Sigmoid colon (tissue), 7 donors: ENCODE results near the gene WASF3. TPM values are rescaled to one million over a fixed set of nuclear protein-coding genes. Genes with fewer than 3 reads are reported as not detected.
"Not testable (repeated sequence)": the region's sequence is repeated elsewhere in the genome, so short reads cannot be mapped to it uniquely, and the experiment has no call there.

Experiments
- DNase-seq: peaks from one replicate; pipeline ENCODE4 v3.0.0-alpha.2; 2019
- H3K27ac ChIP-seq, 4 donors: fragments of 200-600 bp; sonication (generic); one replicate each; pipeline ENCODE4 v1.5.1; 2016 to 2019; ENCODE audit warnings: mild to moderate bottlenecking in 1 of 4
- H3K27me3 ChIP-seq, 3 donors: fragments of 200-600 bp; sonication (generic); one replicate each; pipeline ENCODE4 v1.5.1; 2019; ENCODE audit warnings: mild to moderate bottlenecking in 1 of 3
- H3K36me3 ChIP-seq, 4 donors: fragments of 200-600 bp; sonication (generic); one replicate each; pipeline ENCODE4 v1.5.1; 2016 to 2019
- H3K4me1 ChIP-seq, 4 donors: fragments of 200-600 bp; sonication (generic); one replicate each; pipeline ENCODE4 v1.5.1; 2017 to 2019
- H3K4me3 ChIP-seq, 4 donors: fragments of 200-600 bp; sonication (generic); one replicate each; pipeline ENCODE4 v1.5.1; 2017 to 2019; ENCODE audit warnings: mild to moderate bottlenecking in 2 of 4, moderate library complexity in 1 of 4
- H3K9me3 ChIP-seq, 4 donors: fragments of 200-600 bp in 3 of 4; sonication (generic) in 3 of 4; one replicate each; pipeline versions ENCODE4 v1.5.1 to v1.6.1; 2013 to 2019
- CTCF ChIP-seq, 4 experiments: fragments of 450-650 bp in 3 of 4; fragments of 200-600 bp in 1 of 4; IDR thresholded peaks; one replicate each; pipeline ENCODE4 v1.5.1; 2016 to 2019; ENCODE audit warnings: antibody characterized with exemption in 4 of 4, mild to moderate bottlenecking in 3 of 4, moderate library complexity in 2 of 4
- EP300 ChIP-seq, 4 donors: sonication (generic); formaldehyde crosslinking; IDR thresholded peaks; one replicate each; pipeline ENCODE4 v1.6.1; 2017; ENCODE audit warnings: antibody characterized with exemption in 4 of 4
- POLR2A ChIP-seq, 2 donors: fragments of 450-650 bp; IDR thresholded peaks; one replicate each; pipeline ENCODE4 v1.6.1; 2016; ENCODE audit warnings: antibody characterized with exemption in 2 of 2, mild to moderate bottlenecking in 2 of 2, moderate library complexity in 2 of 2
- POLR2AphosphoS5 ChIP-seq, 4 donors: sonication (generic); formaldehyde crosslinking; IDR thresholded peaks; one replicate each; pipeline ENCODE4 v1.6.1; 2017; ENCODE audit warnings: antibody characterized with exemption in 4 of 4
- WGBS, 2 donors: extraction: QIAGEN DNeasy Blood & Tissue Kit; methylation state at CpG; one replicate each; pipeline ENCODE4 v1.1.7; 2013; 5-methylcytosine and 5-hydroxymethylcytosine counted together
- intact Hi-C: fragments of 100-400 bp; cut with DNase I; formaldehyde crosslinking; loops from one replicate; pipeline ENCODE4 v1.15.1; 2023
- polyA plus RNA-seq, 3 donors: library from polyadenylated mRNA; stranded (reverse); fragments of 200-250 nt; gene quantifications; one replicate each; pipeline ENCODE4 v1.2.3, GENCODE V29; 2013
- total RNA-seq, 4 donors: library from RNA; depleted of rRNA; stranded (reverse); fragments of >200 nt; gene quantifications; one replicate each; pipeline ENCODE4 v1.1.0, GENCODE V29; 2016
- donor health status: healthy with polysubstance abuse.
- donor health status: Bipolar disorder and iron deficiency.
- donor health status: healthy.

The WASF3 gene
- total and polyA plus RNA-seq, 7 donors, result 0.92 to 17.1 (median 12.4) TPM

DNA sequence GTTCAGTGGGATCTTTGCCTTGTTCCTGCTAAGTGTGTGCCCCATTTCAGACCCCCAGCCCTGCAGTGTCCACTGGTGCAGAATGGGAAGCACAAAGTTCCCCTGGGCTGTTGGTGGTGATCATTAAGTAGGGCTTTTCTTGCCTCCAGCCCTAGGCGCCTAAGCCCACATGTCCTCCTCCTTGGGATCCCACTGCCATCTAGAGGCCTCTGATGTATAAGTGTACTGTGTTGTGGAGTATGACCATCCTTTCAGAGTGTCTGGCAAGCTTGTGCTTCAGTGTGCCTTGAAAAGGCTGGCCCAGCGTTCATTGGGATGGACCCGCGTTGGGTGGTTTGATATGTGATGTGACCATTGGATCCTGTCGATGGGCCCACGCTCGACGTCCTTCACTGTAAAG, 71.2 kb downstream of the WASF3 start:
- WGBS, 2 donors, result 92 to 96% methylated on average over 8 of the region's 8 CpGs
- intact Hi-C loops, result no loop called here

GRCh38 chr13:26629260-26629825, 71.9 kb downstream of the WASF3 start:
- TF ChIP-seq EP300 (IDR thresholded peaks at IDR 0.05) (no peak), POLR2A (IDR thresholded peaks at IDR 0.05) (no peak), CTCF (IDR thresholded peaks at IDR 0.05) (no peak), POLR2AphosphoS5 (IDR thresholded peaks at IDR 0.05) (no peak)
- H3K4me3 ChIP-seq, result no peak overlapping the region
- H3K27me3 ChIP-seq, result no peaks in the 10 kb centered on the region
- peaks cover 0 to 5% (median 1%) of the 10 kb centered on the region in 4 donors for H3K9me3 ChIP-seq
- H3K27ac ChIP-seq, result no peak overlapping the region
- 76 to 81% methylated on average over 5 of the region's 5 CpGs for WGBS, 2 donors
- H3K36me3 ChIP-seq, result peaks cover 0 to 3% (median 0%) of the 10 kb centered on the region in 4 donors
- no peaks in the 10 kb centered on the region for H3K4me1 ChIP-seq
- intact Hi-C loops, result no loop called here
- DNase-seq, result no peak

More for the DNA sequence above, 71.2 kb downstream of the WASF3 start:
- Histone ChIP-seq H3K4me3 (no peak overlapping the region), H3K9me3 (peaks cover 0 to 8% (median 3%) of the 10 kb centered on the region in 4 donors), H3K27me3 (no peaks in the 10 kb centered on the region), H3K27ac (no peak overlapping the region), H3K4me1 (no peaks in the 10 kb centered on the region), H3K36me3 (peaks cover 0 to 3% (median 0%) of the 10 kb centered on the region in 4 donors)
- no peak for DNase-seq
- TF ChIP-seq POLR2A (IDR thresholded peaks at IDR 0.05), result no peak
- no peak for TF ChIP-seq EP300 (IDR thresholded peaks at IDR 0.05)
- no peak for TF ChIP-seq POLR2AphosphoS5 (IDR thresholded peaks at IDR 0.05)
- TF ChIP-seq CTCF (IDR thresholded peaks at IDR 0.05), result no peak

DNA sequence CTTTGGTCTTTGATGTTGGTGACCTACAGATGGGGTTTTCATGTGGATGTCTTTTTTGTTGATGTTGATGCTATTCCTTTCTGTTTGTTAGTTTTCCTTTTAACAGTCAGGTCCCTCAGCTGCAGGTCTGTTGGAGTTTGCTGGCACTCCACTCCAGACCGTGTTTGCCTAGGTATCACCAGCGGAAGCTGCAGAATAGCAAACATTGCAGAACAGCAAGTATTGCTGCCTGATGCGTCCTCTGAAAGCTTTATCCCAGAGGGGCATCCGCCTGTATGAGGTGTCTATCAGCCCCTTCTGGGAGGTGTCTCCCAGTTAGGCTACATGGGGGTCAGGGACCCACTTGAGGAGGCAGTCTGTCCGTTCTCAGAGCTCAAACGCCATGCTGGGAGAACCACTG, 78.2 kb downstream of the WASF3 start:
- 91 to 95% methylated on average over 6 of the region's 6 CpGs for WGBS, 2 donors

GRCh38 chr13:26636073-26636472, 78.6 kb downstream of the WASF3 start:
- H3K4me1 ChIP-seq, H3K27ac ChIP-seq, H3K36me3 ChIP-seq, DNase-seq, H3K27me3 ChIP-seq, H3K4me3 ChIP-seq, intact Hi-C loops, H3K9me3 ChIP-seq: not testable (repeated sequence)
- 65 to 81% methylated on average over 8 of the region's 8 CpGs for WGBS, 2 donors

More for the DNA sequence above, 78.2 kb downstream of the WASF3 start:
- H3K36me3 ChIP-seq, H3K27me3 ChIP-seq, H3K9me3 ChIP-seq, H3K4me3 ChIP-seq, H3K4me1 ChIP-seq, H3K27ac ChIP-seq, intact Hi-C loops, DNase-seq: not testable (repeated sequence)

DNA sequence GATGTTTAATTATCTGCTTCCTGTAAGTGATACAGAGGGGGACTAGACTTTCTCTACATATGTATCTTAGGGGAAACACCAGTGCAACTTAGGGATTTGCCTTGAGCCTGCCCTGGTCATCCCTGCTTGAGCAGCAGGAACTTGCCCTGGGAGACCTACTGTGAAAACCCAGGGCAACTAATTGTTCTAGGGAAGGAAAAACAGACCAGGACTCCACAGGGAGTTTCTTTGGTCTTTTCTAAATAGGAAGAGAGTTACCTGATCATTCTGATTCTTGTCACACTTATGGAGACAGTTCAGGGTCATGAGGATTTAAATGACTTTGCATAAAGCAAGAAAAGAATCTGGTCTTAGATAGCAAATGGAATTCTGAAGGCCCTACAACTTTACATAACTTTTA, 89.1 kb downstream of the WASF3 start:
- H3K27me3 ChIP-seq, result no peaks in the 10 kb centered on the region
- H3K9me3 ChIP-seq, result peaks cover 0 to 2% (median 0%) of the 10 kb centered on the region in 4 donors
- intact Hi-C loops, result no loop called here
- H3K36me3 ChIP-seq, result no peaks in the 10 kb centered on the region
- no peak overlapping the region for H3K27ac ChIP-seq
- no peak for DNase-seq
- no peaks in the 10 kb centered on the region for H3K4me1 ChIP-seq
- no peak overlapping the region for H3K4me3 ChIP-seq
- TF ChIP-seq POLR2AphosphoS5 (IDR thresholded peaks at IDR 0.05) (no peak), POLR2A (IDR thresholded peaks at IDR 0.05) (no peak), EP300 (IDR thresholded peaks at IDR 0.05) (no peak), CTCF (IDR thresholded peaks at IDR 0.05) (no peak)

- Histone ChIP-seq H3K9me3 (peaks cover 0 to 2% (median 0%) of the 10 kb centered on the region in 4 donors), H3K4me1 (no peaks in the 10 kb centered on the region), H3K27ac (no peak overlapping the region), H3K36me3 (no peaks in the 10 kb centered on the region), H3K27me3 (no peaks in the 10 kb centered on the region), H3K4me3 (no peak overlapping the region)
- no peak for DNase-seq
- intact Hi-C loops, result no loop called here
- WGBS, 2 donors, result 95 to 97% methylated on average over 1 of the region's 1 CpG
- TF ChIP-seq POLR2AphosphoS5 (IDR thresholded peaks at IDR 0.05) (no peak), POLR2A (IDR thresholded peaks at IDR 0.05) (no peak), CTCF (IDR thresholded peaks at IDR 0.05) (no peak)
Observed at GRCh38 chr13:26651234-26651633, 93.8 kb downstream of the WASF3 start.
